Measurements from ENCODE around the gene DCC.

Gene DCC

GRCh38 chr18:53408271-53408670 lies 1068.3 kb downstream of the DCC start:
- Histone ChIP-seq H3K27ac (no peak overlapping the region), H3K4me3 (no peak overlapping the region)
- TF ChIP-seq, protein P1, sequence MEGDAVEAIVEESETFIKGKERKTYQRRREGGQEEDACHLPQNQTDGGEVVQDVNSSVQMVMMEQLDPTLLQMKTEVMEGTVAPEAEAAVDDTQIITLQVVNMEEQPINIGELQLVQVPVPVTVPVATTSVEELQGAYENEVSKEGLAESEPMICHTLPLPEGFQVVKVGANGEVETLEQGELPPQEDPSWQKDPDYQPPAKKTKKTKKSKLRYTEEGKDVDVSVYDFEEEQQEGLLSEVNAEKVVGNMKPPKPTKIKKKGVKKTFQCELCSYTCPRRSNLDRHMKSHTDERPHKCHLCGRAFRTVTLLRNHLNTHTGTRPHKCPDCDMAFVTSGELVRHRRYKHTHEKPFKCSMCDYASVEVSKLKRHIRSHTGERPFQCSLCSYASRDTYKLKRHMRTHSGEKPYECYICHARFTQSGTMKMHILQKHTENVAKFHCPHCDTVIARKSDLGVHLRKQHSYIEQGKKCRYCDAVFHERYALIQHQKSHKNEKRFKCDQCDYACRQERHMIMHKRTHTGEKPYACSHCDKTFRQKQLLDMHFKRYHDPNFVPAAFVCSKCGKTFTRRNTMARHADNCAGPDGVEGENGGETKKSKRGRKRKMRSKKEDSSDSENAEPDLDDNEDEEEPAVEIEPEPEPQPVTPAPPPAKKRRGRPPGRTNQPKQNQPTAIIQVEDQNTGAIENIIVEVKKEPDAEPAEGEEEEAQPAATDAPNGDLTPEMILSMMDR (IDR thresholded peaks at IDR 0.05): no peak
- DNase-seq (ENCODE audit: low spot score): no peak

- no peak for DNase-seq (ENCODE audit: low spot score)
- TF ChIP-seq, protein P1 (IDR thresholded peaks at IDR 0.05): no peak
- no peak overlapping the region for H3K27ac ChIP-seq
- no peak overlapping the region for H3K4me3 ChIP-seq
Observed at GRCh38 chr18:53411511-53411910, 1071.5 kb downstream of the DCC start.

DNA sequence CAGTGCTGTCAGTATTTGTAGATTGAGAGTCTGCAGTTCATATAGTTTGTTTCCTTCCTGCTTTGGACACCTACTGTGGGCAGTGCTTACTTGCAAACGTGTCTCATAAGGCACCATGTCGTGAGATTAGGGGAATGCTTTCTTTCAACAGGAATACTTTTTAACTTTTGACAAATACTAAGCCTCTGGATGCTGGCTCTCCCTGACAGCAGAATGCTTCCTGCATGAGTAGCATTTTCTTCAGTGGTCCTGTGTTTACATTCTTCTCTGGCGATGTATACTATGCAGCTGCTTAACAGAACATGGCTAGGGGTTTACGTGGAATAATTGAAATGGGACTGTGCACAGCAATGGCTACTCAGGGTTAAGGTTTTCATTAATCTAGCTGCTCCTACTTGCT lies 1077.0 kb downstream of the DCC start:
- Histone ChIP-seq H3K27ac (no peak overlapping the region), H3K4me3 (no peak overlapping the region)
- DNase-seq (ENCODE audit: low spot score): no peak
- TF ChIP-seq, protein P1 (IDR thresholded peaks at IDR 0.05): no peak

DNA sequence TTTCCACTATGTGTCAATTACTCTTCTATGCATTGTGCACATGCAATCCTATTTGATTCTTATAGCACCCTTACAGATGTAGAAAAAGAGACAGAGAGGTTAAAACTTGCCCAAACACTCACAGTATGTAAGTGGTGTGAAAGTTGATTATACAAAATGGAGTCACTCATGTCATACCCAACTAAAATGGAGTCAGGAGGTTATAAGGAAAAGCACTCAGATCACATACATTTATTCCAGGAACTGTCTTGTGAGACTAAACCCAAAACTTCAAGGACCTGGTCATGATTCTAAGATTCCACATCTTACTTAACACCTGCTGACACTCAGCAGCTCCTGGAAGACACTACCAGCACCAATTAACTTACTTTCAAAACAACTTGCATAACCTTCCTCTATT lies 1081.9 kb downstream of the DCC start:
- TF ChIP-seq, protein P1 (IDR thresholded peaks at IDR 0.05): no peak
- DNase-seq (ENCODE audit: low spot score): no peak
- Histone ChIP-seq H3K4me3 (no peak overlapping the region), H3K27ac (no peak overlapping the region)

GRCh38 chr18:53422896-53423295 lies 1082.9 kb downstream of the DCC start:
- no peak for DNase-seq (ENCODE audit: low spot score)
- TF ChIP-seq, protein P1 (IDR thresholded peaks at IDR 0.05): no peak
- Histone ChIP-seq H3K4me3 (no peak overlapping the region), H3K27ac (no peak overlapping the region)

- Histone ChIP-seq H3K4me3 (no peak overlapping the region), H3K27ac (no peak overlapping the region)
- no peak for DNase-seq (ENCODE audit: low spot score)
- TF ChIP-seq, protein P1 (IDR thresholded peaks at IDR 0.05): no peak
Observed at GRCh38 chr18:53426666-53427184, 1086.7 kb downstream of the DCC start.

DNA sequence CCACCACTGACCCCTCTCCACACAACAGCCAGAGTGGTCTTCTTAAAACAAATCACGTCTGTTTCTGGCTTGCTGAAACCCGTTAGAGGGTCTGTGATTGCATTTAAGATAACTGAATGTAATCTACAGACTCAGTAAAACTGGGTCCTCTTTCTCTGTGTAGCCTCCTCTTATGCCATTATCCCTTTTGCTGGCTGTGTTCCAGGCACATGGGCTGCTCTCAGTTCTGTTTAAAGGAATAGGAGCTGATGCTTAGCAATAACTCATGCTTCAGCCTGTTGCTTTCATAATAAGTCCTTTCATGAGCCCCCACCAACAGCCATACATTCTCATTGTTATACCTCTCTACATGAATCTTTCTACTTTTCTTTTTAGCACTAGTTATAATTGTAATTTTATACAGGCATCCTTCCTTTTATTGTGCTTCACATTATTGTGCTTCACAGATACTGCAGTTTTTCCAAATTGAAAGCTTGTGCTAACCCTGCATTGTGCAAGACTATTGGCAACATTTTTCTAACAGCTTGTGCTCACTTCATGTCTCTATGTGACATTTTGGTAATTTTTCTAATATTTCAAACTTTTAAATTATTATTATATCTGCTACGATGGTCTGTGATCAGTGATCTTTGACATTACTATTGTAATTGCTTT lies 1101.9 kb downstream of the DCC start:
- TF ChIP-seq, protein P1 (IDR thresholded peaks at IDR 0.05): no peak
- no peak overlapping the region for H3K4me3 ChIP-seq
- DNase-seq (ENCODE audit: low spot score): no peak
- H3K27ac ChIP-seq: no peak overlapping the region
